GM19395 (cell line): ENCODE results near the gene RIMBP2.

ENCODE experiments used
- ATAC-seq: cut with Tn5 transposase; IDR thresholded peaks from one replicate; pipeline ENCODE4 v1.9.1; 2021; ENCODE audit warnings: mild to moderate bottlenecking, moderate library complexity; ENCODE audit not compliant: unreplicated experiment

Gene RIMBP2

GRCh38 chr12:130685850-130686249, 30.2 kb downstream of the RIMBP2 start:
- no peak for ATAC-seq

DNA sequence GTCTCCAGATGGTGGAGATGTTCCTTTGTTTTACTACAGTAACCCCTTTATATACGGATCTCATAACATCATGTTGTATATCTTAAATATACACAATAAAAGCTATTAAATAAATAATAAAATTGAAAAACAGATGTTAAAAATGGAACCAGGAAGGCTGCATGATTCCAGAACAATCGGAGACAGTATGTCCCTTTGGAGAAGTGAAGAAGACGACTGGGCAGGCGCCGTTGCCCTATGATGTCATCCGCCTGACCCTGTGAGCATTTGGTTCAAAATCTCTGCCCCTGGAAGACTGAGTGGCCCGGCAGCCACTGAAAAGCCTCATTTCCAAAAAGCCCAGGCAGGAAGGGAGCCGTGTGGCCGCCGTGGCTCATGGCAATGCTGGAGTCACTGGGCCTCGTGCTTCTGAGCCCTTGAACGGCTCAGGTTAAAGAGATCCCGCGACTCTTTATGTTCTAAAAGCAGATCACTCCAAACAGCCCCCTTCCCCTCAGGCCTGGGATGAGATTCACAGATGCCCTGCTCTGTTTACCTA, 30.8 kb downstream of the RIMBP2 start:
- ATAC-seq: no peak

GRCh38 chr12:130683811-130684210, 32.3 kb downstream of the RIMBP2 start:
- ATAC-seq: no peak

DNA sequence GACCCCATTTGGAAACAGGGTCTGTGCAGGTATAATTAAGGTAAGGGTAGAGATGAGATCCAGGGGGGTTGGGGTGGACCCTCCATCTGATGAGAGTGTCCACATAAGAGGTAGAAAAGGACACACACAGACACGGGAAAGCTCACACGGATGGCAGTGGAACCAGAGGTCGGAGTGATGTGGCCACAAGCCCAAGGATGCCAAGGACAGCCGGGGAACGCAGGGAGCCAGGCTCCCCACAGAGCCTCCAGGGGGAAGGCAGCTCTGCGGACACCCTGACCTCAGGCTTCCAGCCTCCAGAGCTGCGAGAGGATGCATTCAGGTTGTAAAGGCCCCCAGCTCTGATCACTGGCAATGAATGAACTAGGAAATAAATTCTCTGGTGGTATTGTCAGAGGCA, 33.0 kb downstream of the RIMBP2 start:
- no peak for ATAC-seq

GRCh38 chr12:130680451-130680990, 35.6 kb downstream of the RIMBP2 start:
- no peak for ATAC-seq

DNA sequence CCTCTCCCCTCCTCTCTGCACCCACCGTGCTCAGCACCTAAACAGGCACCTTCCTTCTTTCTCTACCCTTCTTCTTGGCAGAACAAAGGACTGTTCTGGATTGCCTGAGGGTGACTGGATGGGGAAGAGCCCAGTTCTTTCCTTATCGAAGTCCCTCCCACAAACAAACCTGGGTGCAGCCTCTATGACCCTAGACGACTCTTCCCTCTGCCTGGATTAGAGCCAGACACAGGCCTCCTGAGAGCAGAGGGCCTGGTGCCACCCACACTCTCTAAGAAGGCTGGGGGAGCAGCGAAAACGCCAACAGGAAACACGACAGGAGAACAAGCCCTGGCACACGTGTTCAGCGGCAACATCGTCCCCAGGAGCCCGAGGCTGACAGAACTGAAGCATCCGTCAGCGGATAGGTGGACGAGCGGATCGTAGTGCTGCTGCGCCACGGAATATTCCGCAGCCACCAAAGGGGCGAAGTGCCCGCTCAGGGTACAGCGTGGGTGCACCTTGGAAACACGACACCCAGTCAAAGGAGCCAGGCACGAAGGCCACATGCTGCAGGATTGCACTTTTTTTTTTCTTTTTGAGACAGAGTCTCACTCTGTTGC, 38.0 kb downstream of the RIMBP2 start:
- no peak for ATAC-seq

DNA sequence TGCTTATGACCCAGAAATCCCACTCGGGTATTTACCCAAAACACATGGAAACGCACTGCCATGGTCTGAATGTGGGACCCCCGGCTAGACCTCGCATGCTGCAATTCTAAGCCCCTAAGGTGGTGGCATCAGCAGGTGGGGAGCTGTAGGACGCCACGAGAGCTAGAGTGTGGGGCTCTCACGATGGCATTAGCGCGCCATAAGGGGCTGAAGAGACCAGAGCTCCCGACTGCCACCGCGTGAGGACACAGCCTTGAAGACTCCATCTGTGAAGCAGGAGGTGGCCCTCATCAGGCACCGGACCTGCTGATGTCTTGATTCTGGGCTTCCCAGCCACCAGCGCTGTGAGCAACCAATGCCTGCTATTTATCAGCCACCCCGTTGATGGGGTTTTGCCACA, 40.3 kb downstream of the RIMBP2 start:
- ATAC-seq: no peak

DNA sequence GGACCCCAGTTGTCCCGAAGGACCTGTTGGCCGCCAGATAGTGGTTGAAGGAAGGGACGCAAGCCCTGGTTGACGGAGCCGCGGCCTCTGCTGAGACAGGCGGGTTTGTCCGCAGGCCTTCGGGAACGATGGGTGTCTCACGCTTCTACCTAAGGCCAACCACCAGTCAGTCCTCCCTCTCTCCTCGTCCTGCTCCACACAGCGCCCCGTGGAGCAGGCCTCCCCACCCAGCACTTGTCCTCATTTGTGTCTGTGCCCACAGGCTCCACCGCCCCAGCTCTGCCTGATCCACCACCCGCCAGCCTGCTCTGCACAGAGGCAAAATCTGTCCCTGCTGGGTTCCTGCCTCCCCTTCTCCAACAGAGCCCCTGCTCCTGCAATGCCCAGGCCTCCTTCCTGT, 41.0 kb downstream of the RIMBP2 start:
- no peak for ATAC-seq

DNA sequence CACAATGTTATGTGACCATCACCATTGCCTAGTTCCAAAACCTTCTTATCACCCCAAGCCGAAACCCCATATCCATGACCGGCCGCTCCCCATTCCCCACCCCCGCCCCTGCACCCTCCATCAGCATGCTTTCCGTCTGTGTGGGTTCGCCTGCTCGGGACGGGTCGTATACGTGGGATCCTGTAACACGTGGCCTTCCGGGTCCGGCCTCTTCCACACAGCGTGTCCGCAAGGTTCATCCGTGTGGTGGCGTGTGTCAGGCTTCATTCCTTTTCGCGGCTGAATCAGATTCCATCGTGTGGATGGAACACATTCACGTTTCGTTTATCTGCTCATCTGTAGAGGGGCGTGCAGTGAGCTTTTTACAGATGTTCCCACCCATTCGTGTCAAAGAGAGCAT, 41.4 kb downstream of the RIMBP2 start:
- ATAC-seq: no peak

- no peak for ATAC-seq
Observed at GRCh38 chr12:130673036-130673705, 42.9 kb downstream of the RIMBP2 start.

DNA sequence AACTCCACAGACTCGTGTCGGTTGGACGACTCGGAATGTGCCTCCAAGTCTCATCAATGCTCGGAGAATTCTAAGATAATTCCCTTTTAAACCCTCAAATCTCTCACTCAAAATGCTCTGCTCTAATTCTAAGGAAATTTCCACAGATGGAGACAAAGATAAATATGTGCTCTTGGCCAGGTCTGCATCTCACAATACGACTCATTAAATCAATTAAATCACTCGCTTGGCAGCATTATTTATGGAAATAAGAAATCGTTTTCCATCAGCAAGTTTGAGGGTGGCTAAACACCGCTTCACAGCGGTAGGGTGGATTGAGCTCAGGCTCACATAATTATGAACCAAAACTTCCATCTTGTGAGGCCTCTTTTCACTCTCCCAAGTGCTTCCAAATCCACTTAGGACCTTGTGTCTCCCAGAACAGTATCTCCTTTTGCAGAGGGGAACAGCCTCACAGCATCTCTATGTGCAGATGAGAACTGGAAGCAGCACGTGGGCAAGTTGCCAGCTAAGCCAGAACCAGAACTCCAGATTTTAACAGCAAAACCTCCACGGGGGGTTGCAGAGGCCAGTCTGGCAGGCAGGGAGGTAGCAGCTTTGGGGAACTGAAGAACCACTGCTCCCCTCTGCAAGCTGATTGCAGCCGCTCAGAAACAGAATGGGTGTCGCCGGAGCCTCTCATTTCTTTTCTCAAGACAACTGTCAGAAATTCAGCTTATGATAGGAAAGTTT, 43.8 kb downstream of the RIMBP2 start:
- no peak for ATAC-seq

DNA sequence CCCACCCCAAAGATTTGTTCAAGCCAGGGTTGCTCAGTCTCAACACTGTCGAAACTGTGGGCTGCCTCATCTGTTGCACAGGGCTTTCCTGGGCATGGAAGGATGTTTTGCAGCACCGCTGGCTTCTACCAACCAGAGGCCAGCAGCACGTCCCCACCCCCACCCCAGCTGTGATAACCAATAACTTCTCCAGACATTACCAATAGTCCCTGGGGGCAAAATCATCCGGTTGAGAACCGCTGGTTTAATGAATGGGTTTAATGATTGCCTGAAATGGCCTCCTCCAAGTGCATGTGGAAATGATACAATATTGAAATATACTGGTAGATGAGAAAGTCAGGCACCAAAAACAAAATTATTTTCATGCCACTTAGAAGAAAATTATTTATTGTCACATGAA, 44.5 kb downstream of the RIMBP2 start:
- ATAC-seq: no peak

- ATAC-seq: no peak
Observed at GRCh38 chr12:130669797-130670196, 46.3 kb downstream of the RIMBP2 start.

DNA sequence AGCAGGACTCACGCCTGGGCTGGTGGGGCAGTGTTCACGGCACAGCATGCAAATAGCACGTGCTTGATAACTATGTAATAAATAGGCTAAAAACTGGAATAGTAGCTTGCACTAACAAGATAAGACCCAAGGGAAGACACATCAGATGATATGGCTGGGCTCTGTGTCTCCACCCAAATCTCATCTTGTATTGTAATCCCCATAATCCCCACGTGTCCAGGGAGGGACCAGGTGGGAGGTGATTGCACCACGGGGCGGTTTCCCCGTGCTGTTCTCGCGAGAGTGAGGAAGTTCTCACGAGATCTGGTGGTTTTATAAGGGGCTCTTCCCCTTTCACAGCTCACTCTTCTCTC, 46.9 kb downstream of the RIMBP2 start:
- ATAC-seq: no peak

- no peak for ATAC-seq
Observed at GRCh38 chr12:130668286-130669204, 47.6 kb downstream of the RIMBP2 start.

- ATAC-seq: no peak
Observed at GRCh38 chr12:130667421-130667960, 48.6 kb downstream of the RIMBP2 start.

GRCh38 chr12:130666645-130667044, 49.5 kb downstream of the RIMBP2 start:
- no peak for ATAC-seq

- ATAC-seq: no peak
Observed at GRCh38 chr12:130665753-130666152, 50.3 kb downstream of the RIMBP2 start.

- no peak for ATAC-seq
Observed at GRCh38 chr12:130664772-130665171, 51.3 kb downstream of the RIMBP2 start.

DNA sequence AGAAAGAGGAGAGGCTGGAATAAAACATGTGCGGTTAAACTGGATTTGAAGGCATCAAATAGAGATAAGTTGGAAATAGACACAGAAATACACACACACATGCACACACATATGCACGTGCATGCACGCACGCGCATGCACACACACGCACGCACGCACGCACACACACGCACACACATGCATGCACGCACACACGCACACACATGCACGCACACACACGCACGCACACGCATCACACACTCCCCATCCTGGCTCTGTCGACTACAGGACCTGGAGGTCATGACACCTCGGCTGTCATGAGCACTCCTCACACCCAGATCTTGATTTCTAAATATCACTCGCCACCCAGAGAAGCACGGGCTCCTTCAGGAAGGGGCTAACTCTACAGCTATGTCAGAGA, 51.8 kb downstream of the RIMBP2 start:
- ATAC-seq: no peak
